Calu3 (cell line): ENCODE data around the gene HCRTR1. TPM values are rescaled to one million over a fixed set of nuclear protein-coding genes. Genes with fewer than 3 reads are reported as not detected.
"Not testable (repeated sequence)": the region's sequence is repeated elsewhere in the genome, so short reads cannot be mapped to it uniquely, and the experiment has no call there.

Experiments used
- BruUV-seq: library from RNA; stranded (reverse); fragments of 400-500 nt; replicated peaks from 2 replicates; lab custom pipeline; 2021; lab: Mats Ljungman, UMichigan
- CTCF ChIA-PET: fragments of 300-600 bp; sonication (Branson Sonifier 250); formaldehyde crosslinking; loops from one replicate; lab custom pipeline; 2022; ENCODE audit warnings: antibody characterized with exemption; lab: Charles Lee
- DNase-seq: peaks from one replicate; pipeline ENCODE4 v3.0.0; 2022
- H3K27ac Mint-ChIP-seq: one replicate; pipeline ENCODE4 v1.8.0; 2022; ENCODE audit warnings: mixed read lengths; ENCODE audit not compliant: unreplicated experiment
- H3K27me3 Mint-ChIP-seq: one replicate; pipeline ENCODE4 v1.8.0; 2022; ENCODE audit warnings: mixed read lengths; ENCODE audit not compliant: unreplicated experiment
- H3K36me3 Mint-ChIP-seq: one replicate; pipeline ENCODE4 v1.8.0; 2022; ENCODE audit warnings: mild to moderate bottlenecking, moderate library complexity, mixed read lengths; ENCODE audit not compliant: insufficient read depth, unreplicated experiment
- H3K4me1 Mint-ChIP-seq: one replicate; pipeline ENCODE4 v1.8.0; 2022; ENCODE audit warnings: mild to moderate bottlenecking, low read depth, mixed read lengths; ENCODE audit not compliant: unreplicated experiment
- H3K4me3 Mint-ChIP-seq: one replicate; pipeline ENCODE4 v1.8.0; 2022; ENCODE audit warnings: mild to moderate bottlenecking, low read depth, moderate library complexity, mixed read lengths; ENCODE audit not compliant: unreplicated experiment
- H3K9me3 Mint-ChIP-seq: one replicate; pipeline ENCODE4 v1.8.0; 2022; ENCODE audit warnings: low read depth, mixed read lengths; ENCODE audit not compliant: unreplicated experiment
- intact Hi-C: fragments of 100-400 bp; cut with micrococcal nuclease; formaldehyde crosslinking; loops from one replicate; pipeline ENCODE4 v1.10.0; 2022; ENCODE audit not compliant: unreplicated experiment
- total RNA-seq: library from RNA; stranded (reverse); gene quantifications from 2 replicates; pipeline ENCODE4 v1.2.3, GENCODE V29; 2022
- TF ChIP-seq, protein P1 (sequence below): fragments of 200-600 bp; IDR thresholded peaks from one replicate; pipeline ENCODE4 v1.8.0; 2022; ENCODE audit warnings: antibody characterized with exemption; ENCODE audit not compliant: unreplicated experiment

The HCRTR1 gene
- total RNA-seq, 1 experiment from 2014 or later = not detected

DNA sequence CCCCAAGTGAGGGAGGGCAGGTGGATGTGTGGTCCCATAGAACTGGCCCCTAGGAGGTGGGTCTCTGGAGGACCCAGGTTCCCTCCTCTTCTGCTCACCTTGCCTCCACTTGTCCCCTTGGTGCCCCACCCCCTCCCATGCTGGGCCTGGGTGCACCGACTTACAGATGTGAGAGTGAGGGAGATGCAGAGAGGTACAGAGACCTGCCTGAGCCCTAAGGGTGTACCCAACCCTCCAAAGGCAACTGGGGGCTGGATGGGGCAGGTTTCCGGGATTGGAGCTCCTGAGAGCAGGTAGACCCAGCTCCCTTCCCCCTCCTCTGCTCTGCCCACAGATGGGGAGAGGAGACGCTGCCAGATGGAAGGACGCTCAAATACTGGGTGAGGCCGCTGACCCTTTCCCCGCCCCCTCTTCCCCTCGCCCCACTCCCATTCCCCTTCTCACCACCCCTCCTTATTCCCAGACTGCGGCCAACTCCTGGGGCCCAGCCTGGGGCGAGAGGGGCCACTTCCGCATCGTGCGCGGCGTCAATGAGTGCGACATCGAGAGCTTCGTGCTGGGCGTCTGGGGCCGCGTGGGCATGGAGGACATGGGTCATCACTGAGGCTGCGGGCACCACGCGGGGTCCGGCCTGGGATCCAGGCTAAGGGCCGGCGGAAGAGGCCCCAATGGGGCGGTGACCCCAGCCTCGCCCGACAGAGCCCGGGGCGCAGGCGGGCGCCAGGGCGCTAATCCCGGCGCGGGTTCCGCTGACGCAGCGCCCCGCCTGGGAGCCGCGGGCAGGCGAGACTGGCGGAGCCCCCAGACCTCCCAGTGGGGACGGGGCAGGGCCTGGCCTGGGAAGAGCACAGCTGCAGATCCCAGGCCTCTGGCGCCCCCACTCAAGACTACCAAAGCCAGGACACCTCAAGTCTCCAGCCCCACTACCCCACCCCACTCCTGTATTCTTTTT lies 30.8 kb upstream of the HCRTR1 start:
- TF ChIP-seq, protein P1, sequence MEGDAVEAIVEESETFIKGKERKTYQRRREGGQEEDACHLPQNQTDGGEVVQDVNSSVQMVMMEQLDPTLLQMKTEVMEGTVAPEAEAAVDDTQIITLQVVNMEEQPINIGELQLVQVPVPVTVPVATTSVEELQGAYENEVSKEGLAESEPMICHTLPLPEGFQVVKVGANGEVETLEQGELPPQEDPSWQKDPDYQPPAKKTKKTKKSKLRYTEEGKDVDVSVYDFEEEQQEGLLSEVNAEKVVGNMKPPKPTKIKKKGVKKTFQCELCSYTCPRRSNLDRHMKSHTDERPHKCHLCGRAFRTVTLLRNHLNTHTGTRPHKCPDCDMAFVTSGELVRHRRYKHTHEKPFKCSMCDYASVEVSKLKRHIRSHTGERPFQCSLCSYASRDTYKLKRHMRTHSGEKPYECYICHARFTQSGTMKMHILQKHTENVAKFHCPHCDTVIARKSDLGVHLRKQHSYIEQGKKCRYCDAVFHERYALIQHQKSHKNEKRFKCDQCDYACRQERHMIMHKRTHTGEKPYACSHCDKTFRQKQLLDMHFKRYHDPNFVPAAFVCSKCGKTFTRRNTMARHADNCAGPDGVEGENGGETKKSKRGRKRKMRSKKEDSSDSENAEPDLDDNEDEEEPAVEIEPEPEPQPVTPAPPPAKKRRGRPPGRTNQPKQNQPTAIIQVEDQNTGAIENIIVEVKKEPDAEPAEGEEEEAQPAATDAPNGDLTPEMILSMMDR = no peak
- CTCF ChIA-PET = no interaction called here
- intact Hi-C loops = no loop called here
- DNase-seq = no peak
- H3K9me3 Mint-ChIP-seq = no peaks in the 10 kb centered on the region
- TSS peak; percentile 46 for BruUV-seq
- no peaks in the 10 kb centered on the region for H3K27me3 Mint-ChIP-seq
- H3K36me3 Mint-ChIP-seq = peaks cover 42% of the 10 kb centered on the region
- H3K27ac Mint-ChIP-seq = no peak overlapping the region
- no peak overlapping the region for H3K4me3 Mint-ChIP-seq
- H3K4me1 Mint-ChIP-seq = peaks cover 27% of the 10 kb centered on the region

DNA sequence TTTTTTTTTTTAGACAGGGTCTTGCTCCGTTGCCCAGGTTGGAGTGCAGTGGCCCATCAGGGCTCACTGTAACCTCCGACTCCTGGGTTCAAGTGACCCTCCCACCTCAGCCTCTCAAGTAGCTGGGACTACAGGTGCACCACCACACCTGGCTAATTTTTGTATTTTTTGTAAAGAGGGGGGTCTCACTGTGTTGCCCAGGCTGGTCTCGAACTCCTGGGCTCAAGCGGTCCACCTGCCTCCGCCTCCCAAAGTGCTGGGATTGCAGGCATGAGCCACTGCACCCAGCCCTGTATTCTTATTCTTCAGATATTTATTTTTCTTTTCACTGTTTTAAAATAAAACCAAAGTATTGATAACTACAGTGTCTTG lies 30.2 kb upstream of the HCRTR1 start:
- peak overlapping the region; percentile 56 for H3K27ac Mint-ChIP-seq
- DNase-seq, H3K4me3 Mint-ChIP-seq, H3K9me3 Mint-ChIP-seq, intact Hi-C loops, H3K27me3 Mint-ChIP-seq, BruUV-seq: not testable (repeated sequence)
- CTCF ChIA-PET = interaction anchor here (1.2 kb wide), 1 partner anchor 31 kb away, joined by 5 read pairs; no protein-coding TSS in a partner anchor
- peaks cover 34% of the 10 kb centered on the region for H3K4me1 Mint-ChIP-seq
- H3K36me3 Mint-ChIP-seq = peaks cover 49% of the 10 kb centered on the region

GRCh38 chr1:31587720-31588423 lies 29.6 kb upstream of the HCRTR1 start:
- peak overlapping the region; percentile 56 for H3K27ac Mint-ChIP-seq
- no peaks in the 10 kb centered on the region for H3K27me3 Mint-ChIP-seq
- H3K4me1 Mint-ChIP-seq = peaks cover 37% of the 10 kb centered on the region
- TF ChIP-seq, protein P1 = peak; percentile 76
- CTCF ChIA-PET = interaction anchor here (1.2 kb wide), 1 partner anchor 30 kb away, joined by 5 read pairs; no protein-coding TSS in a partner anchor
- H3K9me3 Mint-ChIP-seq = no peaks in the 10 kb centered on the region
- peaks cover 50% of the 10 kb centered on the region for H3K36me3 Mint-ChIP-seq
- peak overlapping the region; percentile 19 for H3K4me3 Mint-ChIP-seq
- intact Hi-C loops = no loop called here
- peak; percentile 83 for DNase-seq
- no TSS peak for BruUV-seq

- CTCF ChIA-PET = interaction anchor here (0.7 kb wide), 1 partner anchor 405 kb away, joined by 3 read pairs; no protein-coding TSS in a partner anchor
- Mint-ChIP-seq H3K4me3 (peak overlapping the region; percentile 48), H3K36me3 (peaks cover 50% of the 10 kb centered on the region), H3K27ac (peak overlapping the region; percentile 79), H3K4me1 (peaks cover 37% of the 10 kb centered on the region), H3K9me3 (no peaks in the 10 kb centered on the region), H3K27me3 (no peaks in the 10 kb centered on the region)
- TF ChIP-seq, protein P1 = no peak
- DNase-seq = peak; percentile 70
- no TSS peak for BruUV-seq
- intact Hi-C loops = no loop called here
Observed at GRCh38 chr1:31588751-31589515, 28.6 kb upstream of the HCRTR1 start.
